22Rv1 (cell line): ENCODE measurements around the gene DCDC1.

Source experiments
- CTCF ChIP-seq: fragments of 450-650 bp; IDR thresholded peaks from 2 replicates; pipeline ENCODE4 v1.5.1; 2017; ENCODE audit warnings: mild to moderate bottlenecking
- ZFX ChIP-seq: fragments of 450-650 bp; IDR thresholded peaks from 2 replicates; pipeline ENCODE4 v1.6.1; 2017; ENCODE audit warnings: antibody characterized with exemption, borderline replicate concordance

DNA sequence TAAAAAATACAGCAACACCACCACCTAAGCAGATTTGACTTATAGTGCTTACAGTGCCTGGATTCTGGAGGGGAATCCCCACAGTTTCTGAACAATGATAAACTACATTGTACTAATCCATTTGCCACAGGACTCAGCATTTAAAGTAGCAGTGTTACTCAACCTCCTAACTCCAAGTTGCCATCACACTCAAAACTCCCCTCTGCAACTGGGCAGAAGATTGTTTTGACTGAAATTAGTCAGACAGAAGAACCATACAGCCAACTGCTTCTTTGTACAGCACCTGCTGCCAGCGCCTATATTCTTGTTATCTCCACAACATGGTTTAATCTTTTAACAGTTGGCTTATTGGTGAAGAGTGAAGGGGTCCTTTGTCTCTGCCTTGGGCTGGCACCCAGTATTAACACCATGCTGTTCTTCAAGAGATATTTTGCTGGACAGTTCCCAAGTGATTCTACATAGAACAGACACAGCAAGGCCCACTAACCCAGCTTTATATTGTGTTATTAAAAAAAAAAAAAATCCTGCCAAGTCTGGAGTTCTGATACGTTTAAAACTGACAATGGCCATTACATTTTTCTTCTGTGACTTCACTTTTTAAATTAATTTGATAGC is 273.2 kb downstream of the DCDC1 start:
- TF ChIP-seq CTCF: no peak
- no peak for TF ChIP-seq ZFX
